Measurements from ENCODE around the gene UGP2.

DNA sequence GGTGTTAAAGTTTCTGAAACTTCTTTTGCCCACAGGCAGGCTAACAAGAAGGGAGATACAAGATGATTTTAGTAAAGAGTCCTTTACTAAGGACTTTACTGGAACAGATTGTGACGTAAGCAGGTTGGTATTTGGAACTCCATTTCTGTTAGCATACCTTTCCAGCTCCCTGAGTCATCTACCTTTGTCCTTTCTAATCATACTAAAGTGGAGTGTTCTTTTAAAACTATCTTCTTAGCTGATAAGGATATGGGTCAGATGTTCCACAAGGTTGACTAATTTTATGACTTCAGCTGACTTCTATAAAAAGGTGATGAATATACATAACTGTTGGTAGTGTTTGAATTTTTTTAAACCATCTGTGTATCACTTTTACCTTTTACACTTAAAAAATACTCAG is 21.1 kb downstream of the UGP2 start:
- TF ChIP-seq, protein P1, sequence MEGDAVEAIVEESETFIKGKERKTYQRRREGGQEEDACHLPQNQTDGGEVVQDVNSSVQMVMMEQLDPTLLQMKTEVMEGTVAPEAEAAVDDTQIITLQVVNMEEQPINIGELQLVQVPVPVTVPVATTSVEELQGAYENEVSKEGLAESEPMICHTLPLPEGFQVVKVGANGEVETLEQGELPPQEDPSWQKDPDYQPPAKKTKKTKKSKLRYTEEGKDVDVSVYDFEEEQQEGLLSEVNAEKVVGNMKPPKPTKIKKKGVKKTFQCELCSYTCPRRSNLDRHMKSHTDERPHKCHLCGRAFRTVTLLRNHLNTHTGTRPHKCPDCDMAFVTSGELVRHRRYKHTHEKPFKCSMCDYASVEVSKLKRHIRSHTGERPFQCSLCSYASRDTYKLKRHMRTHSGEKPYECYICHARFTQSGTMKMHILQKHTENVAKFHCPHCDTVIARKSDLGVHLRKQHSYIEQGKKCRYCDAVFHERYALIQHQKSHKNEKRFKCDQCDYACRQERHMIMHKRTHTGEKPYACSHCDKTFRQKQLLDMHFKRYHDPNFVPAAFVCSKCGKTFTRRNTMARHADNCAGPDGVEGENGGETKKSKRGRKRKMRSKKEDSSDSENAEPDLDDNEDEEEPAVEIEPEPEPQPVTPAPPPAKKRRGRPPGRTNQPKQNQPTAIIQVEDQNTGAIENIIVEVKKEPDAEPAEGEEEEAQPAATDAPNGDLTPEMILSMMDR (IDR thresholded peaks at IDR 0.05): no peak
- TF ChIP-seq POLR2AphosphoS5 (IDR thresholded peaks at IDR 0.05) (no peak), EP300 (IDR thresholded peaks at IDR 0.05) (no peak), POLR2A (IDR thresholded peaks at IDR 0.05; ENCODE audit: low read depth) (no peak)
